CD4-positive, alpha-beta T cell treated with Interleukin-2 at 100 ng/mL for 4 hours (primary cell): Measurements from ENCODE around the gene THPO.
"Not testable (repeated sequence)": the region's sequence is repeated elsewhere in the genome, so short reads cannot be mapped to it uniquely, and the experiment has no call there.

ENCODE experiments used
- DNase-seq: peaks from one replicate; pipeline ENCODE4 v3.0.0-alpha.2; 2020; ENCODE audit warnings: low spot score

The THPO gene

GRCh38 chr3:184349563-184350470 is 28.2 kb downstream of the THPO start:
- DNase-seq = no peak

- DNase-seq = no peak
Observed at GRCh38 chr3:184348057-184348382, 30.0 kb downstream of the THPO start.

GRCh38 chr3:184347321-184348056 is 30.5 kb downstream of the THPO start:
- DNase-seq = no peak

GRCh38 chr3:184346480-184347190 is 31.4 kb downstream of the THPO start:
- DNase-seq = no peak

- no peak for DNase-seq
Observed at GRCh38 chr3:184345317-184346144, 32.5 kb downstream of the THPO start.

- DNase-seq = no peak
Observed at GRCh38 chr3:184344579-184345316, 33.3 kb downstream of the THPO start.

GRCh38 chr3:184343200-184343876 is 34.7 kb downstream of the THPO start:
- DNase-seq = no peak

- DNase-seq = no peak
Observed at GRCh38 chr3:184341925-184342324, 36.1 kb downstream of the THPO start.

GRCh38 chr3:184339451-184340135 is 38.4 kb downstream of the THPO start:
- DNase-seq = not testable (repeated sequence)

GRCh38 chr3:184339001-184339400 is 39.0 kb downstream of the THPO start:
- DNase-seq = no peak

GRCh38 chr3:184338511-184338945 is 39.5 kb downstream of the THPO start:
- DNase-seq = no peak

- DNase-seq = no peak
Observed at GRCh38 chr3:184337981-184338380, 40.0 kb downstream of the THPO start.

GRCh38 chr3:184337399-184337714 is 40.6 kb downstream of the THPO start, which contains the start of gene FAM131A:
Gene FAM131A, plus strand, starts transcription at chr3:184337600. Its CDS starts 31 bp downstream, at chr3:184337631.
- no peak for DNase-seq

- no peak for DNase-seq
Observed at GRCh38 chr3:184336547-184337398, 41.2 kb downstream of the THPO start.

- DNase-seq = peak; percentile 83
Observed at GRCh38 chr3:184335661-184336546, 42.1 kb downstream of the THPO start.

- no peak for DNase-seq
Observed at GRCh38 chr3:184335291-184335660, 42.7 kb downstream of the THPO start.

GRCh38 chr3:184334470-184335158 is 43.4 kb downstream of the THPO start:
- DNase-seq = peak; percentile 60
